IMR-90 (cell line): Measurements from ENCODE around the gene SLC44A5. TPM values are rescaled to one million over a fixed set of nuclear protein-coding genes. Genes with fewer than 3 reads are reported as not detected.

Source experiments
- ATAC-seq: fragments of 200-7000 bp; cut with Tn5 transposase; 2 replicates; pipeline ENCODE4 v1.9.1; 2020; ENCODE audit warnings: low read depth, mild to moderate bottlenecking, moderate library complexity
- BruUV-seq: library from RNA; stranded (reverse); fragments of 400-500 nt; replicated peaks from 2 replicates; lab custom pipeline; 2021; lab: Mats Ljungman, UMichigan
- CTCF ChIA-PET: fragments of 300-600 bp; formaldehyde crosslinking; extraction: SDS; loops from one replicate; lab custom pipeline; 2021; ENCODE audit warnings: antibody characterized with exemption; lab: Yijun Ruan, JAX
- POLR2A ChIA-PET: fragments of 300-600 bp; sonication (Branson Sonifier 250); formaldehyde crosslinking; loops from one replicate; lab custom pipeline; 2022; ENCODE audit warnings: antibody characterized with exemption; ENCODE audit not compliant: unreplicated experiment; lab: Charles Lee
- DNase-seq: peaks from one replicate; pipeline ENCODE4 v3.0.0; 2013
- H2AFZ ChIP-seq: replicated peaks from 2 replicates; pipeline ENCODE3; 2013; ENCODE audit warnings: low read length, mild to moderate bottlenecking; ENCODE audit not compliant: poor library complexity
- H2AK5ac ChIP-seq: 2 replicates; pipeline ENCODE4 v1.6.1; 2013; ENCODE audit warnings: low read depth, low read length, inconsistent platforms
- H2AK9ac ChIP-seq: replicated peaks from 2 replicates; pipeline ENCODE3; 2013; ENCODE audit warnings: mild to moderate bottlenecking, low read depth, low read length, moderate library complexity; ENCODE audit not compliant: poor library complexity
- H2BK120ac ChIP-seq: 2 replicates; pipeline ENCODE4 v1.6.1; 2013; ENCODE audit warnings: low read depth, low read length, inconsistent platforms
- H2BK15ac ChIP-seq: 3 replicates; pipeline ENCODE4 v1.6.1; 2013; ENCODE audit warnings: low read depth, low read length, inconsistent platforms
- H2BK20ac ChIP-seq: 2 replicates; pipeline ENCODE4 v1.6.1; 2013; ENCODE audit warnings: low read depth, mild to moderate bottlenecking, inconsistent platforms, low read length, moderate library complexity
- H2BK5ac ChIP-seq: 2 replicates; pipeline ENCODE4 v1.6.1; 2013; ENCODE audit warnings: mild to moderate bottlenecking, low read depth, low read length, inconsistent platforms; ENCODE audit not compliant: poor library complexity, severe bottlenecking
- H3K14ac ChIP-seq: replicated peaks from 2 replicates; pipeline ENCODE4 v1.6.1; 2013; ENCODE audit warnings: low read depth, low read length, inconsistent platforms
- H3K18ac ChIP-seq: 2 replicates; pipeline ENCODE4 v1.6.1; 2013; ENCODE audit warnings: low read depth, low read length, control low read depth
- H3K23ac ChIP-seq: 2 replicates; pipeline ENCODE4 v1.6.1; 2013; ENCODE audit warnings: low read depth, low read length, inconsistent platforms
- H3K27ac ChIP-seq: 2 replicates; pipeline ENCODE4 v1.5.1; 2013; ENCODE audit warnings: mild to moderate bottlenecking, control low read depth, low read length; ENCODE audit not compliant: insufficient read depth
- H3K27me3 ChIP-seq: 2 replicates; pipeline ENCODE4 v1.6.1; 2013; ENCODE audit warnings: low read length; ENCODE audit not compliant: control insufficient read depth, insufficient read depth
- H3K36me3 ChIP-seq: 2 replicates; pipeline ENCODE4 v1.6.1; 2013; ENCODE audit warnings: low read length, mixed read lengths; ENCODE audit not compliant: control insufficient read depth, insufficient read depth
- H3K4ac ChIP-seq: 2 replicates; pipeline ENCODE4 v1.6.1; 2013; ENCODE audit warnings: low read depth, low read length, inconsistent platforms
- H3K4me1 ChIP-seq: 2 replicates; pipeline ENCODE4 v1.6.1; 2013; ENCODE audit warnings: low read length, mixed read lengths; ENCODE audit not compliant: control insufficient read depth, insufficient read depth
- H3K4me2 ChIP-seq: 2 replicates; pipeline ENCODE4 v1.6.1; 2013; ENCODE audit warnings: low read depth, mild to moderate bottlenecking, control low read depth, low read length, moderate library complexity
- H3K4me3 ChIP-seq: 2 replicates; pipeline ENCODE4 v1.5.1; 2013; ENCODE audit warnings: low read depth, mild to moderate bottlenecking, control low read depth, low read length, moderate library complexity; ENCODE audit not compliant: insufficient read depth
- H3K56ac ChIP-seq: 2 replicates; pipeline ENCODE4 v1.6.1; 2013; ENCODE audit warnings: low read length, inconsistent platforms; ENCODE audit not compliant: insufficient read depth; ENCODE audit errors: extremely low read depth
- H3K79me1 ChIP-seq, 2 experiments: 2 replicates each; pipeline ENCODE4 v1.6.1; 2013; ENCODE audit warnings: low read length in 2 of 2, inconsistent platforms in 1 of 2, low read depth in 1 of 2
- H3K9ac ChIP-seq: 2 replicates; pipeline ENCODE4 v1.6.1; 2013; ENCODE audit warnings: low read depth, low read length, control low read depth
- H3K9me1 ChIP-seq: 2 replicates; pipeline ENCODE4 v1.6.1; 2013; ENCODE audit warnings: low read length, inconsistent platforms; ENCODE audit not compliant: insufficient read depth
- H3K9me3 ChIP-seq: 2 replicates; pipeline ENCODE4 v1.6.1; 2013; ENCODE audit warnings: low read length; ENCODE audit not compliant: control insufficient read depth, insufficient read depth
- H4K20me1 ChIP-seq: 2 replicates; pipeline ENCODE4 v1.6.1; 2013; ENCODE audit warnings: low read length, inconsistent platforms; ENCODE audit not compliant: insufficient read depth
- H4K5ac ChIP-seq: 2 replicates; pipeline ENCODE4 v1.6.1; 2013; ENCODE audit warnings: mild to moderate bottlenecking, low read depth, low read length, control low read depth
- H4K8ac ChIP-seq, 2 experiments: 2 replicates each; pipeline ENCODE4 v1.6.1; 2013; ENCODE audit warnings: low read depth in 2 of 2, low read length in 2 of 2, control low read depth in 1 of 2, inconsistent platforms in 1 of 2
- H4K91ac ChIP-seq: 2 replicates; pipeline ENCODE4 v1.6.1; 2013; ENCODE audit warnings: low read depth, low read length, inconsistent platforms; ENCODE audit not compliant: insufficient read depth
- BHLHE40 ChIP-seq: fragments of 150-350 bp; IDR thresholded peaks from 2 replicates; pipeline ENCODE4 v1.6.1; 2016; ENCODE audit warnings: mild to moderate bottlenecking, low read depth, low read length
- CEBPB ChIP-seq: IDR thresholded peaks from 2 replicates; pipeline ENCODE4 v1.6.1; 2012; ENCODE audit warnings: low read depth, low read length, improper control_type of control experiment
- CHD1 ChIP-seq: IDR thresholded peaks from 2 replicates; pipeline ENCODE4 v1.6.1; 2012; ENCODE audit warnings: low read depth, low read length, improper control_type of control experiment
- CTCF ChIP-seq: conservative IDR thresholded peaks from 2 replicates; pipeline ENCODE4 v1.5.1; 2012; ENCODE audit warnings: mild to moderate bottlenecking, low read depth, low read length, improper control_type of control experiment
- FOS ChIP-seq: fragments of 150-350 bp; IDR thresholded peaks from 2 replicates; pipeline ENCODE4 v1.6.1; 2016; ENCODE audit warnings: low read depth, low read length
- MAFK ChIP-seq: IDR thresholded peaks from 2 replicates; pipeline ENCODE4 v1.6.1; 2012; ENCODE audit warnings: low read depth, low read length, improper control_type of control experiment
- MAZ ChIP-seq: IDR thresholded peaks from 2 replicates; pipeline ENCODE4 v1.6.1; 2012; ENCODE audit warnings: low read depth, mild to moderate bottlenecking, low read length, improper control_type of control experiment, moderate library complexity, borderline replicate concordance
- MXI1 ChIP-seq: IDR thresholded peaks from 2 replicates; pipeline ENCODE4 v1.6.1; 2012; ENCODE audit warnings: low read depth, mild to moderate bottlenecking, low read length, moderate library complexity, borderline replicate concordance
- NFE2L2 ChIP-seq: fragments of 150-350 bp; IDR thresholded peaks from 2 replicates; pipeline ENCODE4 v1.6.1; 2016; ENCODE audit warnings: low read depth, mild to moderate bottlenecking, low read length
- POLR2A ChIP-seq: IDR thresholded peaks from 2 replicates; pipeline ENCODE4 v1.6.1; 2012; ENCODE audit warnings: mild to moderate bottlenecking, low read depth, low read length
- RAD21 ChIP-seq: IDR thresholded peaks from 2 replicates; pipeline ENCODE4 v1.6.1; 2012; ENCODE audit warnings: low read length, improper control_type of control experiment
- RCOR1 ChIP-seq: IDR thresholded peaks from 2 replicates; pipeline ENCODE4 v1.6.1; 2012; ENCODE audit warnings: mild to moderate bottlenecking, low read length, improper control_type of control experiment; ENCODE audit not compliant: insufficient replicate concordance
- RFX5 ChIP-seq: IDR thresholded peaks from 2 replicates; pipeline ENCODE4 v1.8.0; 2012; ENCODE audit warnings: low read depth, mild to moderate bottlenecking, low read length, moderate library complexity
- SMC3 ChIP-seq: fragments of 150-350 bp; IDR thresholded peaks from 2 replicates; pipeline ENCODE4 v1.6.1; 2016; ENCODE audit warnings: low read depth, mild to moderate bottlenecking, antibody characterized with exemption, low read length, moderate library complexity
- USF2 ChIP-seq: fragments of 150-350 bp; IDR thresholded peaks from 2 replicates; pipeline ENCODE4 v1.6.1; 2017; ENCODE audit warnings: mild to moderate bottlenecking, antibody characterized with exemption, low read length, low read depth
- WGBS, 2 experiments: methylation state at CpG; one replicate each; pipeline versions ENCODE4 v1.1.5 to v1.1.7; 2013; ENCODE audit warnings: missing lambda C conversion rate in 2 of 2; ENCODE audit not compliant: insufficient read length in 1 of 2; ENCODE audit errors: extremely low coverage in 2 of 2; 5-methylcytosine and 5-hydroxymethylcytosine counted together
- dilution Hi-C: fragments of 300-500 bp; cut with HindIII; formaldehyde crosslinking; loops from one replicate; pipeline ENCODE4 v1.14.3; 2018; ENCODE audit warnings: low sequenced_read_pairs; ENCODE audit not compliant: unreplicated experiment
- in situ Hi-C: fragments of 300-500 bp; cut with MboI; formaldehyde crosslinking; loops from 3 replicates; pipeline ENCODE4 v1.14.3; 2019; ENCODE audit warnings: low sequenced_read_pairs, inconsistent platforms, mixed read lengths
- intact Hi-C: fragments of 100-400 bp; cut with micrococcal nuclease; formaldehyde crosslinking; loops from 2 replicates; pipeline ENCODE4 v1.10.0; 2022
- polyA plus RNA-seq, 3 experiments: library from polyadenylated mRNA; depleted of rRNA; stranded (reverse); fragments of >200 nt; gene quantifications; 2 replicates each; pipeline ENCODE4 v1.2.3, GENCODE V29; 2012; ENCODE audit warnings: low replicate concordance in 1 of 3
- total RNA-seq: library from RNA; depleted of rRNA; stranded (reverse); fragments of >200 nt; gene quantifications from 2 replicates; pipeline ENCODE4 v1.2.3, GENCODE V29; 2012

SLC44A5 gene
- total and polyA plus RNA-seq, 2 of the 4 experiments (the other 2 are of a cell fraction): under 0.01 TPM; not detected in 1

- H4K20me1 ChIP-seq: no peaks in the 10 kb centered on the region
- H3K56ac ChIP-seq: no peak overlapping the region
- no peak overlapping the region for H2BK120ac ChIP-seq
- intact Hi-C loops: loop anchor here (5.0 kb wide), 1 partner anchor 844 kb away; no protein-coding TSS in a partner anchor
- dilution Hi-C loops: no loop called here
- peak overlapping the region; percentile 24 for H3K4me3 ChIP-seq
- H3K9ac ChIP-seq: no peak overlapping the region
- in situ Hi-C loops: no loop called here
- no peaks in the 10 kb centered on the region for H3K36me3 ChIP-seq
- H2AK5ac ChIP-seq: no peak overlapping the region
- H2BK5ac ChIP-seq: no peak overlapping the region
- H3K23ac ChIP-seq: no peak overlapping the region
- no peak overlapping the region for H3K4ac ChIP-seq
- H2BK15ac ChIP-seq: no peak overlapping the region
- H4K91ac ChIP-seq: no peak overlapping the region
- H2AK9ac ChIP-seq: no peak overlapping the region
- H3K9me1 ChIP-seq: no peaks in the 10 kb centered on the region
- H2BK20ac ChIP-seq: no peak overlapping the region
- no peak overlapping the region for H4K5ac ChIP-seq
- no peaks in the 10 kb centered on the region for H3K4me1 ChIP-seq
- peaks cover 22% of the 10 kb centered on the region for H3K27me3 ChIP-seq
- H3K4me2 ChIP-seq: peak overlapping the region; percentile 84
- no peak overlapping the region for H3K14ac ChIP-seq
- no peak overlapping the region for H3K18ac ChIP-seq
- peak overlapping the region; percentile 87 for H2AFZ ChIP-seq
- ChIA-PET CTCF (interaction anchor here (1.1 kb wide), 1 partner anchor 16 kb away, joined by 4 read pairs; no protein-coding TSS in a partner anchor), POLR2A (no interaction called here)
- no peaks in the 10 kb centered on the region for H3K9me3 ChIP-seq
- peak; percentile 91 for ATAC-seq
- H3K79me1 ChIP-seq: no peaks in the 10 kb centered on the region
- 0% methylated on average over 26 of the region's 72 CpGs; no CpG with 5 or more reads in 1 of the 2 experiments for WGBS, 2 experiments
- H4K8ac ChIP-seq: no peak overlapping the region
- H3K27ac ChIP-seq: no peak overlapping the region
- no TSS peak for BruUV-seq
- peak; percentile 21 for DNase-seq
- TF ChIP-seq NFE2L2: no peak
- TF ChIP-seq POLR2A: no peak
- no peak for TF ChIP-seq MAZ
- no peak for TF ChIP-seq MXI1
- no peak for TF ChIP-seq MAFK
- no peak for TF ChIP-seq BHLHE40
- TF ChIP-seq FOS: no peak
- TF ChIP-seq RCOR1: no peak
- no peak for TF ChIP-seq SMC3
- no peak for TF ChIP-seq USF2
- no peak for TF ChIP-seq RAD21
- TF ChIP-seq CEBPB: no peak
- TF ChIP-seq RFX5: no peak
- no peak for TF ChIP-seq CTCF
- TF ChIP-seq CHD1: no peak
These were observed 4.9 kb upstream of the SLC44A5 start for GRCh38 chr1:75615613-75616435.
